Endothelial cell of umbilical vein (primary cell): ENCODE data around the gene CUX1. TPM values are rescaled to one million over a fixed set of nuclear protein-coding genes. Genes with fewer than 3 reads are reported as not detected.

Source experiments
- BruUV-seq: library from RNA; stranded (reverse); fragments of 400-500 nt; replicated peaks from 2 replicates; lab custom pipeline; 2021; lab: Mats Ljungman, UMichigan
- CTCF ChIA-PET: fragments of 300-600, 350-600 bp; sonication (Branson Sonifier 250); formaldehyde crosslinking; loops from one replicate; lab custom pipeline; 2021; ENCODE audit warnings: antibody characterized with exemption, inconsistent platforms; lab: Charles Lee
- POLR2A ChIA-PET: fragments of 300-600, 350-600 bp; sonication (Branson Sonifier 250); formaldehyde crosslinking; loops from one replicate; lab custom pipeline; 2021; ENCODE audit warnings: antibody characterized with exemption, inconsistent platforms; lab: Charles Lee
- DNase-seq: peaks from one replicate; pipeline ENCODE4 v3.0.0-alpha.2; 2011; ENCODE audit warnings: low read depth, low spot score
- FAIRE-seq: peaks from 2 replicates; lab custom pipeline; 2011; peaks lifted over from hg19 to GRCh38; lab: Jason Lieb, UNC
- H2AFZ ChIP-seq: 2 replicates; pipeline ENCODE4 v1.6.0; 2012; ENCODE audit warnings: low read depth, low read length, control low read depth, inconsistent platforms
- H3K27ac ChIP-seq: 2 replicates; pipeline ENCODE4 v1.5.1; 2011; ENCODE audit warnings: low read depth, mild to moderate bottlenecking, control low read depth, low read length, moderate library complexity; ENCODE audit not compliant: insufficient read depth
- H3K27me3 ChIP-seq, 2 experiments: 2 replicates each; pipeline versions ENCODE4 v1.6.0 to v1.6.1; 2011; ENCODE audit warnings: low read length in 2 of 2, mixed read lengths in 1 of 2; ENCODE audit not compliant: control insufficient read depth in 2 of 2, insufficient read depth in 2 of 2
- H3K36me3 ChIP-seq, 2 experiments: 2 replicates in 1 of 2; 3 replicates in 1 of 2; pipeline ENCODE4 v1.5.1; 2011; ENCODE audit warnings: low read length in 2 of 2, mild to moderate bottlenecking in 1 of 2, moderate library complexity in 1 of 2; ENCODE audit not compliant: control insufficient read depth in 2 of 2, insufficient read depth in 2 of 2; ENCODE audit errors: extremely low read depth in 1 of 2
- H3K4me1 ChIP-seq: 3 replicates; pipeline ENCODE4 v1.5.1; 2011; ENCODE audit warnings: mild to moderate bottlenecking, low read length; ENCODE audit not compliant: control insufficient read depth, insufficient read depth; ENCODE audit errors: extremely low read depth
- H3K4me2 ChIP-seq: 2 replicates; pipeline ENCODE4 v1.6.1; 2011; ENCODE audit warnings: low read length, control low read depth, mixed read lengths; ENCODE audit not compliant: insufficient read depth
- H3K4me3 ChIP-seq, 3 experiments: fragments of 200-600 bp in 1 of 3; sonication (generic), shearing (Covaris generic) in 1 of 3; replicated peaks in 1 of 3; 2 replicates each; pipeline ENCODE4 v1.5.1; 2011 to 2016; ENCODE audit warnings: control low read depth in 3 of 3, low read length in 3 of 3, mild to moderate bottlenecking in 2 of 3, inconsistent platforms in 1 of 3, low read depth in 1 of 3, moderate library complexity in 1 of 3; ENCODE audit not compliant: insufficient read depth in 1 of 3
- H3K79me2 ChIP-seq: 2 replicates; pipeline ENCODE4 v1.6.0; 2012; ENCODE audit warnings: low read length, inconsistent platforms; ENCODE audit not compliant: control insufficient read depth, insufficient read depth
- H3K9ac ChIP-seq: replicated peaks from 2 replicates; pipeline ENCODE3; 2011; ENCODE audit warnings: low read length, control low read depth; ENCODE audit not compliant: insufficient read depth; ENCODE audit errors: extremely low read depth
- H3K9me1 ChIP-seq: replicated peaks from 3 replicates; pipeline ENCODE4 v1.6.0; 2011; ENCODE audit warnings: mild to moderate bottlenecking, low read length; ENCODE audit not compliant: control insufficient read depth, insufficient read depth; ENCODE audit errors: extremely low read depth
- H3K9me3 ChIP-seq: replicated peaks from 2 replicates; pipeline ENCODE4 v1.5.1; 2012; ENCODE audit warnings: low read length, inconsistent platforms; ENCODE audit not compliant: control insufficient read depth, insufficient read depth
- H4K20me1 ChIP-seq: replicated peaks from 2 replicates; pipeline ENCODE3; 2011; ENCODE audit warnings: mild to moderate bottlenecking, low read length; ENCODE audit not compliant: control insufficient read depth, insufficient read depth; ENCODE audit errors: extremely low read depth
- EZH2 ChIP-seq: IDR thresholded peaks from 2 replicates; pipeline ENCODE4 v1.6.1; 2012; ENCODE audit warnings: borderline replicate concordance, low read depth, mild to moderate bottlenecking, moderate library complexity, low read length, inconsistent platforms; ENCODE audit not compliant: severe bottlenecking
- FOS ChIP-seq: IDR thresholded peaks from 2 replicates; pipeline ENCODE4 v1.6.1; 2011; ENCODE audit warnings: mild to moderate bottlenecking, low read length, moderate library complexity, borderline replicate concordance; ENCODE audit not compliant: insufficient read depth
- GATA2 ChIP-seq: IDR thresholded peaks from 2 replicates; pipeline ENCODE4 v1.7.0; 2011; ENCODE audit warnings: low read depth, mild to moderate bottlenecking, moderate library complexity, mixed read lengths, low read length; ENCODE audit not compliant: insufficient read length, insufficient read depth
- JUN ChIP-seq: IDR thresholded peaks from 2 replicates; pipeline ENCODE4 v1.6.1; 2011; ENCODE audit warnings: borderline replicate concordance, low read depth; ENCODE audit not compliant: insufficient read length, insufficient read depth
- MYC ChIP-seq: IDR thresholded peaks from one replicate; pipeline ENCODE4 v1.6.1; 2011; ENCODE audit warnings: mild to moderate bottlenecking, low read depth, low read length
- POLR2A ChIP-seq: IDR thresholded peaks from 2 replicates; pipeline ENCODE4 v1.6.1; 2012; ENCODE audit warnings: low read depth, mild to moderate bottlenecking, control low read depth, low read length
- POLR2AphosphoS5 ChIP-seq: IDR thresholded peaks from 2 replicates; pipeline ENCODE4 v1.6.1; 2012; ENCODE audit warnings: low read depth, mild to moderate bottlenecking, control low read depth, low read length, moderate library complexity; ENCODE audit not compliant: insufficient read depth
- dilution Hi-C: fragments of 300-500 bp; cut with MboI; formaldehyde crosslinking; loops from one replicate; pipeline ENCODE4 v1.15.0; 2019; ENCODE audit warnings: low sequenced_read_pairs; ENCODE audit not compliant: extremely low pct_ligation_motif_present
- intact Hi-C: fragments of 100-400 bp; cut with micrococcal nuclease; formaldehyde crosslinking; loops from one replicate; pipeline ENCODE4 v1.10.0; 2022
- polyA plus RNA-seq, 4 experiments: library from polyadenylated mRNA; depleted of rRNA in 3 of 4; stranded (reverse) in 3 of 4; unstranded in 1 of 4; fragments of >200 nt; gene quantifications; 2 replicates each; pipeline versions ENCODE4 v1.2.1 to v1.2.3, GENCODE V29; 2011 to 2012; ENCODE audit warnings: missing spikeins in 1 of 4
- total RNA-seq: library from RNA; stranded (reverse); gene quantifications from 2 replicates; pipeline ENCODE4 v1.2.3, GENCODE V29; 2021
- TF ChIP-seq, protein P1 (sequence below), 2 donors: IDR thresholded peaks; 1 replicate in 1 of 2; 2 replicates in 1 of 2; pipeline ENCODE4 v1.5.1; 2011; ENCODE audit warnings: low read length in 2 of 2, mild to moderate bottlenecking in 2 of 2, moderate library complexity in 2 of 2, control low read depth in 1 of 2, inconsistent platforms in 1 of 2, low read depth in 1 of 2; ENCODE audit not compliant: insufficient read depth in 1 of 2; ENCODE audit errors: extremely low read depth in 1 of 2
- TF ChIP-seq, protein P2 (sequence below): IDR thresholded peaks from 2 replicates; pipeline ENCODE4 v1.6.1; 2011; ENCODE audit not compliant: insufficient read depth, insufficient read length

Gene CUX1
- total and polyA plus RNA-seq, 2 donors (not counting 3 experiments of a cell fraction or from before 2014, with no cell fraction given): 13.8 to 49.8 TPM

DNA sequence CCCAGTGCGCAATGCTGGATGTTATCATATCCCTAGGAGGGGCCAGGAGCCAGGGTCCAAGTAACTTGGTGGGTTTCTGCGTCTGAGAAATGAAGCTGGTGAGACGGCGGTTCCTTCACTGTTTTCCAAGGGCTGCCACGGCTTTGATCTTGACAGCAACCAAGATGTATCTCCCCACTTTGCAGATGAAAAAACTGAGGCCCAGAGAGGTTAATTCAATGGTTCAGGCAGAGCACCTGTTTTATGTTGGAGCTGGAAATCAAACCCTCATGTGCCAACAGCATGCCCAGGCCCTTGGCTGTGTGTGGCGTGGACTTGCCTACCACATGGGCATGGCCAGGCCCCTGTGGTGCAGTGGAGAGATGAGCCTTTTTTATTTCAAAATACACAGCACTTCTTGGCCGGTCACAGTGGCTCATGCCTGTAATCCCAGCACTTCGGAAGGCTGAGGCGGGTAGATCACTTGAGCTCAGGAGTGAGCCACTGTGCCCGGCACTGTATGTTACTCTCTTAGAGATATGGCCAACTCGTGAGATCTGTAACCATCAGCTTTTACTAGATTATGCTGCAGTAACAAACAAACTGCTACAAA, 244.0 kb downstream of the CUX1 start:
- H3K36me3 ChIP-seq: no peaks in the 10 kb centered on the region
- H3K9me1 ChIP-seq: no peaks in the 10 kb centered on the region
- H3K27ac ChIP-seq: no peak overlapping the region
- H3K4me1 ChIP-seq: no peaks in the 10 kb centered on the region
- ChIA-PET CTCF (no interaction called here), POLR2A (no interaction called here)
- TF ChIP-seq EZH2 (no peak), FOS (no peak)
- TF ChIP-seq, protein P1, sequence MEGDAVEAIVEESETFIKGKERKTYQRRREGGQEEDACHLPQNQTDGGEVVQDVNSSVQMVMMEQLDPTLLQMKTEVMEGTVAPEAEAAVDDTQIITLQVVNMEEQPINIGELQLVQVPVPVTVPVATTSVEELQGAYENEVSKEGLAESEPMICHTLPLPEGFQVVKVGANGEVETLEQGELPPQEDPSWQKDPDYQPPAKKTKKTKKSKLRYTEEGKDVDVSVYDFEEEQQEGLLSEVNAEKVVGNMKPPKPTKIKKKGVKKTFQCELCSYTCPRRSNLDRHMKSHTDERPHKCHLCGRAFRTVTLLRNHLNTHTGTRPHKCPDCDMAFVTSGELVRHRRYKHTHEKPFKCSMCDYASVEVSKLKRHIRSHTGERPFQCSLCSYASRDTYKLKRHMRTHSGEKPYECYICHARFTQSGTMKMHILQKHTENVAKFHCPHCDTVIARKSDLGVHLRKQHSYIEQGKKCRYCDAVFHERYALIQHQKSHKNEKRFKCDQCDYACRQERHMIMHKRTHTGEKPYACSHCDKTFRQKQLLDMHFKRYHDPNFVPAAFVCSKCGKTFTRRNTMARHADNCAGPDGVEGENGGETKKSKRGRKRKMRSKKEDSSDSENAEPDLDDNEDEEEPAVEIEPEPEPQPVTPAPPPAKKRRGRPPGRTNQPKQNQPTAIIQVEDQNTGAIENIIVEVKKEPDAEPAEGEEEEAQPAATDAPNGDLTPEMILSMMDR (IDR thresholded peaks at IDR 0.05; ENCODE audit: extremely low read depth in 1 of 2, insufficient read depth in 1 of 2, low read depth in 1 of 2, low read length in 2 of 2): no peak
- FAIRE-seq: no peak
- no peaks in the 10 kb centered on the region for H3K27me3 ChIP-seq
- intact Hi-C loops (no loop called here), dilution Hi-C loops (no loop called here)
- H3K9ac ChIP-seq: no peak overlapping the region
- no peak overlapping the region for H3K4me2 ChIP-seq
- DNase-seq: no peak
- no peaks in the 10 kb centered on the region for H3K9me3 ChIP-seq
- H3K4me3 ChIP-seq: no peak overlapping the region
- H3K79me2 ChIP-seq: no peaks in the 10 kb centered on the region
- no TSS peak for BruUV-seq
- no peak overlapping the region for H2AFZ ChIP-seq
- H4K20me1 ChIP-seq: no peaks in the 10 kb centered on the region

DNA sequence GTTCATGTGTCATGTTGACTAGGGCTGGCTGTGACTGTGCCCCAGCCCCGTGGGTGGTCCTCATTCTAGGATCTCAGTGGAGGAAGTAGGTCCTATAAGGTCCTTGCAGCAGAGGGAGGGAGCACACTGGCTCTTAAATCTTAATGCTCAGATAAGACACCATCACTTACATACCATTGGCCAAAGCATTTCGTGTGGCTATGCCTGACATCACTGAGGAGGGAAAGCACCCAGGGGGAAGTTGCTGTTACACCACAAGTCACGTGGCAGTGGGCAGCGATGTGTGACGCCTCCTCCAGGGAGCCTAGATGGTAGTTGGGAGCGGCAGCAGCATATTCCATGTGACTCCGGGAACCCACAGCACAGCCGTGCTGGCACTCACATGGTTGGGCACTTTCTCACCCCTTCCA, 244.6 kb downstream of the CUX1 start:
- no peak overlapping the region for H3K4me2 ChIP-seq
- FAIRE-seq: no peak
- no peak overlapping the region for H2AFZ ChIP-seq
- CTCF ChIA-PET: no interaction called here
- H3K27ac ChIP-seq: no peak overlapping the region
- no peak overlapping the region for H3K9ac ChIP-seq
- H3K36me3 ChIP-seq: no peaks in the 10 kb centered on the region
- dilution Hi-C loops (no loop called here), intact Hi-C loops (no loop called here)
- no peaks in the 10 kb centered on the region for H3K9me1 ChIP-seq
- TF ChIP-seq FOS (no peak), MYC (no peak), GATA2 (no peak), POLR2AphosphoS5 (no peak), POLR2A (no peak), JUN (no peak), EZH2 (no peak)
- TF ChIP-seq, protein P1 (IDR thresholded peaks at IDR 0.05; ENCODE audit: extremely low read depth in 1 of 2, insufficient read depth in 1 of 2, low read depth in 1 of 2, low read length in 2 of 2): no peak
- TF ChIP-seq, protein P2, sequence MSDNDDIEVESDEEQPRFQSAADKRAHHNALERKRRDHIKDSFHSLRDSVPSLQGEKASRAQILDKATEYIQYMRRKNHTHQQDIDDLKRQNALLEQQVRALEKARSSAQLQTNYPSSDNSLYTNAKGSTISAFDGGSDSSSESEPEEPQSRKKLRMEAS: no peak
- H3K9me3 ChIP-seq: no peaks in the 10 kb centered on the region
- H4K20me1 ChIP-seq: no peaks in the 10 kb centered on the region
- no peak overlapping the region for H3K4me3 ChIP-seq
- POLR2A ChIA-PET: no interaction called here
- no peak for DNase-seq
- no peaks in the 10 kb centered on the region for H3K27me3 ChIP-seq
- no peaks in the 10 kb centered on the region for H3K4me1 ChIP-seq
- H3K79me2 ChIP-seq: no peaks in the 10 kb centered on the region
- BruUV-seq: no TSS peak
